ENCODE results near the gene OSBPL10.
A peak's percentile ranks its signal among the peaks of the same experiment; 100 is the strongest.

Gene OSBPL10

GRCh38 chr3:31985831-31986230 lies 4.8 kb upstream of the OSBPL10 start:
- DNase-seq = no peak

- DNase-seq = no peak
These were observed 3.3 kb upstream of the OSBPL10 start for GRCh38 chr3:31984321-31984720.

DNA sequence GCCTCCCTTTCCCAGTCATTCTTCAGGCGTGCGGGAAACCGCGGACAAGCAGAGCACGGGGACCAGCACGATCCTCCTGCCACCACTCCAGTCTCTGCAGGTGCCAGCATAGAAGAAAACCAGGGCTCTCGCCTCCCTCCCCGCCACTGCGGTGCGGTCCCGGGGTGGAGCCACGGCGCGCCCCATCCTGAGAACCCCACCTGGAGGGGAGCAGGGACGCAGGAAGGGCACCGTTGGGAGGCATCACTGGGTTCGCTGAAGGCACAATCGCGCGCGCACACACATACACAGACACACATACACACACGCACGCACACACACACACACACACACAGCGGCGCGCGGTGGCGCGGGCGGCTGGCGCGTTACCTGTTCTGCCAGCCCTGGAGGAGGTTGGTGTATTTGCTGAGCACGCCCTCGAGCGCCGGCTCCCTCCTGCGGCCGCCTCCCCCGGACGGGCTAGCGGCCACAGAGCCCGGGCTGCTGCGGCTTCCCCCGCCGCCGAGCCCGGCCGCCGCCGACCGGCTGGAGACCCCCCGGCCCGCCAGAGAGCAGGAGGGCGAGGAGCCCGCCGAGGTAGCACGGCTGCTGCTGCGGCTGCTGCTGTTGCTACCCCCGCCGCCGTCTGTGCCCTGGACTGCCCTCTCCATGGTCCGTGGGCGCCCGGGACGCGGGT lies 394 bp downstream of the OSBPL10 start:
- DNase-seq = peak; percentile 55

DNA sequence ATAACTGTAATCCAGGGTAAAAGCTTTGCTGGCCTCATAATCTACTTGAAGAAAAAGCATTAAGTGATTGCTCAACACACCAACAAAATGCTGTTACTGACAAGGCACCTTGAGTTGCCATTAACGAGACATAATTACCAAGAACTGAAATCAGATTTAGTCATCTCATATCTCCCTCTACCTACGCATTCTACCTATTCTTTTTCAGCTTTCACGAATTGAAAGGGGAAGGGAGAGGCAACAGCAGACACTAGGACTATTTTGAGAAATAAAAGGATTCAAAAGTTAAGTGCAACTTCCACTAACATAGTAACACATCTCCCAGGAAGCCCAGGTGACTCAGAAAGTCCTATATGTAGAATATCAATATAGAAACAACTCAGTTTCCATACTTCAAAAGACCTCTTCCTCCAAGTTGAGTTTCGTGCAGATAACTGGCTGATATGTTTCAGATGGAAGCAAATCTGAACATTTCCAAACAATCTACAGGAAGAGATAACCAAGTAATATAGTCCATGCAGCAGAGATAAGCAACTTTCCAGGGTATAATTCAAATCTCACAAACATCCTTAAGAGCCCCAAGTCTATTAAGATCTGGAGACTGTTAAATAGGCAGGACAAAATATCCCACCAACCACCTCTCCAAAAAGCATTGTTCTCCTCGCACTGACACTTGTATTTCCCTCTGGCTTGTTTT lies 1.9 kb downstream of the OSBPL10 start:
- DNase-seq = no peak

GRCh38 chr3:31978553-31978952 lies 2.5 kb downstream of the OSBPL10 start:
- no peak for DNase-seq

- no peak for DNase-seq
These were observed 3.3 kb downstream of the OSBPL10 start for GRCh38 chr3:31977736-31978135.

GRCh38 chr3:31976302-31976701 lies 4.8 kb downstream of the OSBPL10 start:
- no peak for DNase-seq

DNA sequence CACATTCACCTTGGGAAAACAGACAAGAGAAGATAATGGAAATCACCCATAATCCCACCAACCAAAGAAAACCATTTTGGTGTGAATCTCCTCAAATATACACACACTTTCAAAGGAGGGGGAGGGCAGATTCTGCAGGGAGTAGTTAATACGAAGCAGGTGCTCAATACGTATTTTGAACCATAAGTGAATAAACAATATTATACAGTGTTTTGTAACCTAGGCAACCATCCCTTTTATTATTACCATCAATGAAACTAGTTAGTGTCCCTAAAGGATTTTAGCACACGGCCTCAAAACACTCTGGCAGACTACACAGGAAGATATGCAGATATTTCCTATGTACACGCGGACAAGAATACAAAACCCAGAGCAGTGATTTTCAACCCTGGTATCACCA lies 6.1 kb downstream of the OSBPL10 start:
- no peak for DNase-seq

- DNase-seq = no peak
These were observed 6.6 kb downstream of the OSBPL10 start for GRCh38 chr3:31974471-31974870.

DNA sequence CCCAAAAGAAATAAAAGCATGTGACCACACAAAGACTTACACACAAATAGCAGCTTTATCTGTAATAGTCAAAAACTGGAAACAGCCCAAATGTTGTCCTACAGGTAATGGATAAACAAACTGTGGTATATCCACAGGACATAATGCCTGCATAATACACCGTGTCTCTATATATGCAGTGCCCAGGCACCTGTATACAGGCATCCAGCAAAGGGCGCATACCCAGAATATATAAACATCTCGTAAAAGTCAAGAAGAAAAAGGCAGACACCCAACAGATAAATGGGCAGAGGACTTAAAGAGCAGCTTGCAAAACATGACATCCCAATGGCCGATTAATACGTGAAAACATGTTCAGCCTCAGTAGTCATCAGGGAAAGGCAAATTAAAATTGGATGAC lies 7.2 kb downstream of the OSBPL10 start:
- no peak for DNase-seq

DNA sequence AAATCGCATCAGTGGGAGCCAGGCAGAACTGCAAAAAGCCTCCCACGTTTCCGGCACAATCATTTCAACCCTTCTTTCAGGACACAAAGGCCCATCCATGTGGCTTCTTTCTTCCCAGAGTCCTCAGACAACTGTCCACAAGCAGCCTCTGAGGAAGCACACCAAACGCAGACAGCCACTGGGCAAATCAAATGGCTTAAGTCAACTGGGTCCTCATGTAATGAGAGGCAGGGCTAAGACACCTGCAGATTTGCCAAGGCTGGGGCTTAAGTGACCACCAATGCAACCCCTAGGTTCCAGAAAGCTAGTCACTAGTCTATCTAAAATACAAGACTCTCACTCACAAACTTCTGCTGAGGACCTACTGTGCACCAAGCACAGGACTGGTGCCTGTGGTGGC lies 8.0 kb downstream of the OSBPL10 start:
- DNase-seq = no peak

- DNase-seq = no peak
These were observed 9.5 kb downstream of the OSBPL10 start for GRCh38 chr3:31971607-31972006.

GRCh38 chr3:31968927-31969418 lies 12.1 kb downstream of the OSBPL10 start:
- DNase-seq = no peak

DNA sequence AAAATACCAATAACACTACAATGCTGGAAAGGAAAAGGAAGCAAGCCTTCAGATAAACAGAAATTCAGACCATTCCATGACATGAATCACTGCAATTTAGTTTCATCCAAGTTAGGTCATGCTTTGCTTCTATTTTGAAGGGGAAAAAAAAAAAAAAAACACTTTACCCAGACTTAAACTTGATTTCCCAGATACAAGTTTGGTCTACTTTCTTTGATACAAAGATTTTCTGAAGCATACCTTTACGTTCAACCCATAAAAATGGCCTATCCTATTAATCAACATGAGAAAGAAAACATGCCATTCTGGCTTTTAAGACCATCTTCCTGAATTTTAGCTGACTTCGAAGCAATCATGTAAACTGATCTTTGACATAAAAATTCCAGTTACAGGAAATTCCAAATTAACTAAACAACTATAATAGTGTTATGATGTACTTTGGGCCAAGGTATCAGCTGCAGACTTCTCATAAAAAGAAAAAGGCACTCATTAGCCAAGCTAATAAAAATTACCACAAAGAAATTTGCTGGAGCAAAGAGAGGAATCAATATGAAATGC lies 12.6 kb downstream of the OSBPL10 start:
- DNase-seq = no peak

DNA sequence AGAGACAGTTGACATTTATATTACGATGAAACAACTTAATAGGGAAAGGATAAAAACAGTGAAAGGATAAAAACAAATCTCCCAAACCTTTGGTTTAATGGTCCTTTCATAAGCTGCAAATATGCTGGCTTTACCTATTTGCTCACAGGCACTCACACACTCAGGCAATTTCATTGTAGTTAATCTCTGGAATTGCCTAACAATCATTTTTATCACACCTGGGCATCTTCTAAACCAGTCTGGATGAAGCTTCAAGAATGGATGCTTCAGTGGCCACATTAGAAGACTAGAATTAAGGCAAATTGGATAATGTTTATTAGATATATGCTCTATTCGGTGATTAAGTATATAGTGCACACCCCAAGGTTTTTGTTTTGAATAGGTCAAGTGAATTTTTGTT lies 13.5 kb downstream of the OSBPL10 start:
- DNase-seq = no peak

- DNase-seq = no peak
These were observed 14.0 kb downstream of the OSBPL10 start for GRCh38 chr3:31966978-31967591.

DNA sequence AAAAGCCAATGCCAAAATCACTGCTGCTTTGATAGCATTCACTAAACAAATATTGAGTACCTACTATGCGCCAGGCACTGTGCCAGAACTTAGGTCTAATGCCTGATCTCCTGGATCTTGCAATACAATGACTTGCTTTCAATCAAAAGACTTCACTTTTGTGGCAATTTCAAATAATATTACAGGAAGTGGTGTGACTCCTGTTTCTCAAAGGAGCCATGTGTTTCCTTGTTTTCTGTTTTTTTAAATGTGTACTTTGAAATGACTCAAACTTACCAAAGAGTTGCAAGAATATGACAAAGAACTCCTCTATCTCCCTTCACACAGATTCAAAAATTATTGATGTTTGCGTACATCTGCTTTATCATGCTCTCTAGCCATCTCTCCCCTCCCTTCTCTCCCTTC lies 18.3 kb downstream of the OSBPL10 start:
- DNase-seq = no peak

- DNase-seq = no peak
These were observed 20.1 kb downstream of the OSBPL10 start for GRCh38 chr3:31960793-31961431.

- no peak for DNase-seq
These were observed 20.9 kb downstream of the OSBPL10 start for GRCh38 chr3:31959951-31960792.

DNA sequence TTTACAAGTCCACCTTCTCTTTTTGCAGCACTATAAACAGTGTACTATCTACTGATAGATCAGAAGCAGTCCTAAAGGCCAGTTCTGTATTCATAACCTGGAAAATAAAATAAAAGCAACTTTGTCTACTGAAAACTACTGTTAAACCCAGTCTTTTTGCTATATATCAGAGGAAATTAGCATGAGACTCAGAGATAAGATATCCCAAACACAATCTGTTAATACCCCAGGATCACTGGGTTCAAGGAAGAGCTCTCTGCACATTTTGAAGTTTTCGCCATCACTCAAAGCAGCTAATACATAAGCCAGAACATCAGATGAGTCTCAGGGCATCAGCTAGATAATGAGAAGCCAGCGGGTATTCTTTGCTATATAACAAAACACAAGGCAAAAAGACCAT lies 21.8 kb downstream of the OSBPL10 start:
- no peak for DNase-seq

DNA sequence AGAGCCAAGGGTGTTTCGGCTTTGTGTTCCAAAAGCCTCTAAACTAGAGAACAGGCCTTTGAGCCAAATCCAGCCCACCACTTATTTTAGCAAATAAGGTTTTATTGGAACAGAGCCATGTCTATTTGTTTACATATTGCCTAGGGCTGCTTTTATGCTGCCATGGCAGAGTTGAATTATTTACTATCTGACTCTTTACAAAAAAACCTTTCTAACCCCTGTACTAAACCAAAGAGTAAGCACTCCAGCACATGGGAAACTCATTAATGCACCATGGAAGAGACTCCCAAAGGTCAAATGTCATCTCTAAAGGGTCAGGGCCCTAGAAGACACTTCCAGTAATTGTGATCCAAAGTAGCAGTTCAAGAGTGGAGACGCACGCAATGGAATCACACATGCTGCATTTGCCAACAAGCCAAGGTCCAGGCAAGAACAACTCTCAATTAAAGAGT lies 22.3 kb downstream of the OSBPL10 start:
- DNase-seq = no peak

DNA sequence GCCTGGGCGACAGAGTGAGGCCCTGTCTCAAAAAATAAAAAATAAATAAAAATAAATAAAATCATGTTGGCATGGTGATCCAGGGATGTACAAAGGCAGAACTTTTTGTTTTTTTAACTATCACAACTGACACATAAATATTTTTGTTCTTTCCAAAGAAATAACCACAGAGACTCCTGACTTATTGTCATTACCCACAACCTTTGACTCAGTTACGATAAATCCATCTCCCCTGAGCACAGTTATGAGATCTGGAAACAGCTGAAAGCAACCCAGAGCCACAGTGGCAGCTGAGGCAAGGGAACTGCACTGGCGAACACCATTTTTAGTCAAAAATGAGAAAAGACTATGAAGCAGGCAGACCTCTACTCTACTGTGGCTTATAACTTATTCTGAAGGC lies 24.0 kb downstream of the OSBPL10 start:
- DNase-seq = no peak

Measured in stimulated activated CD8-positive, alpha-beta memory T cell treated with anti-CD3 and anti-CD28 coated beads, Interleukin-4, amount 100 ng/mL, for 48 hours (primary cell).